ENCODE data around the gene HTR2B. TPM values are rescaled to one million over a fixed set of nuclear protein-coding genes. Genes with fewer than 3 reads are reported as not detected.
"Not testable (repeated sequence)": the region's sequence is repeated elsewhere in the genome, so short reads cannot be mapped to it uniquely, and the experiment has no call there.

HTR2B gene
- 2.2 TPM for total RNA-seq
- long read RNA-seq, partial matches to known transcripts, result 1 of 8 reads
- long read RNA-seq, other reads (novel, unspliced or antisense), result 4 of 8 reads

DNA sequence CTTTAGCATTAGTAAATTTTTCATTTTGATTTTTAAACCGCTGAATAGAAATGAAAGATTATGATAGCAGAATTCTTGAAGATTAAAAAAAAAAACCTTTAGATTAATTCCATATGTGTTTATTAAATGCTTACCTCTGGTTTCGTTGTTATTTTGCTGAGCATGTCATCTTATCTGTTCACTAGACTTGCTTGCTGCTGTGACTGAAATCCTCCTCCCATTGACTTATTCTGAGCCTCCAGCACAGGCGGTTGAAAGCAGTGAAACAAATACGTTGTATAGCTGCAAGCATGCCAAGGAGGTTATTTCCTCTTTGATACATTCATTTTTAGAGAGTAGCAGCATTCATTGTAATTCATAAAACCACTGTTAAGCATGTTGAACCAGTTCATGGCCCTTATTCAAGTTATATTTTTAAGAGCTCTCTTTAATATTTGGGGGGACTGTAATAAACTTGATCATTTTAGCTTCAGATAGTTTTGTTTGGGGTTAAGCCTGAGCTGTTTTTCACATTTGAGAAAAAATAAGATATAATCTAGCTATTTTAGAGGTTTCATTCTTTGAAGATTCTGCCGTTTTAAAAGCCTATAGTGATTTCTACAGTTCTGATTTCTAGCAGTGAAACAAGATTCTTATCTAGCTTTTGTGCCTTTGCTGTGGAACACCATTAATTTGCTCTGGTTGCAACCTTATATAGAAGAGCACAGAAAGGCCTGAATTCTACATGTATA, at the start of gene HTR2B:
TSS of gene HTR2B (minus strand) at position 205 of the 731 bp plus-strand sequence. CDS start 1,278 bp downstream, outside the sequence.
- no peak for DNase-seq (ENCODE audit: low spot score)

GRCh38 chr2:231174211-231174651, 49.4 kb upstream of the HTR2B start:
- DNase-seq (ENCODE audit: low spot score), result no peak

- DNase-seq (ENCODE audit: low spot score), result no peak
These were observed 47.2 kb upstream of the HTR2B start for GRCh38 chr2:231172025-231172424.

- no peak for DNase-seq (ENCODE audit: low spot score)
These were observed 45.2 kb upstream of the HTR2B start for GRCh38 chr2:231170055-231170454.

GRCh38 chr2:231169488-231169887, 44.6 kb upstream of the HTR2B start:
- DNase-seq (ENCODE audit: low spot score), result no peak

DNA sequence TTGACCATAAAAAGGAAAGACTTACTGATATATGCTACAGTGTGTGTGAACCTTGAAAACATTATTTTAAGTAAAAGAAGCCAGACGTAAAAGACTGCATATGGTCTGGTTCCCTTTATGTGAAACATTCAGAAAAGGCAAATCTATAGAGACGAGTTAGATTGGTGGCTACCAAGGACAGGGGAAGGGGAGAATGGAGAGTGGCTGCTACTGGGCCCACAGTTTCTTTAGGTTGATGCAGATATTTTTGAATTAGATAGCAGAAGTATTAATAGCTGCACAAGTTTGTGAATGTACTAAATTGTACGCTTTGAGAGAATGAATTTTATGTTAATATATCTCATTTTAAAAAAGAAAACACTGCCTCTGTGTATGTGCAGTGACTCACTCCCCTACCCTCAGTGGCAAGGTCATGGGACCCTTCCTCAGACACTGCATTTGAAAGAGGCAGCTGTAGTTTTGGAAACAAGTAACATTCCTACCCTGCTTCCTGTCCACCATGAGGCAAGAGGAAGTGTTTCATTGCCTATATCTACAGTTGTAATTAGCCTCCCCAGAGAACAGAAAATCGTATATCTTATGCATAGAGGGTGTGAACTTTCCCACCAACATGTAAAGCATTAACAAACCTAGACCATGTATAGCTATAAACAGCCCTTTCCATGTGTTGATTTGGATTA, 43.8 kb upstream of the HTR2B start:
- no peak for DNase-seq (ENCODE audit: low spot score)

GRCh38 chr2:231167745-231168459, 43.1 kb upstream of the HTR2B start:
- DNase-seq (ENCODE audit: low spot score), result no peak

DNA sequence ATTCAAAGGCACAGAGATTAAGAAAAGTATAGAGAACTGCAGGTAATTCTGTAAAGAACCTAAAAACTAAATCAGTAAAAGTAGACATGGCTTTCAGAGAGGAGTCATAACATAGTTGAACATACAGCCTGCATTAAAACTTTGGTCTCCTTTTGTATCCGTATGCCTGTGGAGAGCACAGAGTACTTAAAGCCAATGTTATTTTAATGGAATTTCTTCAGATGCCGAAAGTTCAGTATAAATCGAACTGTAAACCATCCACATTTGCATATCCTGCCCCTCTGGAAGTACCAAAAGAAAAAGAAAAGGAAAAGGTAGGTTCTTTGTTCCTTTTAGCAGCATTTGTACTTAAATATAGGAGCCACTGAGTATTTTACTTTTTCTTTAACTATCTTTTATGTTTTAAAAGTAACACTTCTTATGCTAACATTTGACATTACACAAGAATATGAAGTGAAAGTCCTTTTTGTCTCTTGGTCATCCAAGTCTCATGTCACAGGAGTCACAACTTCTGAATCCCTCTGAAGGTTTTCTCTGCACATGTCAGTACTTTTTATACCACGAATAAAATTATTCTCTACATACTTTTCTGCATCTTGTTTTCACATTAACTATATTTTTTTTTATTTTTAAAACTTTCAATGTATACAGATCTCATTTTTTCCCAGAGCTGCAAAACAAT, 38.7 kb upstream of the HTR2B start:
- no peak for DNase-seq (ENCODE audit: low spot score)

DNA sequence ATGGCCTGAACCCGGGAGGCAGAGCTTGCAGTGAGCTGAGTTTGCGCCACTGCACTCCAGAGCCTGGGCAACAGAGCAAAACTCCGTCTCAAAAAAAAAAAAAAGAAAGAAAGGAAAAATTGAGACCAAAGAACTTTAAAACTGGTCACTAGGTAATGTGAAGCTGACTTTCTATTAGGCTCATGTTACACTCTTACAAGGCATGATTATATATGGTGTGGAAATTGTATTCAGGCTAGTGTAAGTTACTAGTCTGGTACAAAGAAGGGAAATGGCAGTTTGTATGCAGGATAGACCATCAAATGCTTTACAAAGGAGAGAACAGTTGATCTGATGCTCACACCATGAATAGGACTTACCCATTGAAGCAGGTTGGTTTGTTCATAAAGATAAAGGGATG, 38.2 kb upstream of the HTR2B start:
- no peak for DNase-seq (ENCODE audit: low spot score)

DNA sequence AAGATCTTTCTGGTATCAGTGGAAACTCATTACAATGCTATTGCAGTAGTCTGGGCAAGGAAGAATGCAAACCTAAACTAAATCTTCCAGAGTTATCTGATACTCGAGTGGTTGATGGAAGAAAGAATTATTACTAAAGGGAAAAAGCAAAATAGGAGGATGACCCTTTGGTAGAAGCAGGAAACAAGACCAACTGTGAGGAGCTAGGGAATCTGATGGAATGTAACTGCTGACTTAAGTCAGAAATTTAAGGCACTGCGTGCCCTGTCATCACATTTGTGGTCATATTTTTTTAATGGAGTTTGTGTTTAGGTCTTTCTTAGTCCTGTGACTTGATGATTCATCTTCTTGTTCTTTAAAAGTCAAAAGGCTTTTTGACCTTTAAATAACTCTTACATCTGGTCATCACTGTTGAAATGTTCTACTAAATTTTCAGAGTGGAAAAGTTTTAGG, 37.1 kb upstream of the HTR2B start:
- DNase-seq (ENCODE audit: low spot score), result no peak

- DNase-seq (ENCODE audit: low spot score), result no peak
These were observed 36.5 kb upstream of the HTR2B start for GRCh38 chr2:231161252-231161839.

DNA sequence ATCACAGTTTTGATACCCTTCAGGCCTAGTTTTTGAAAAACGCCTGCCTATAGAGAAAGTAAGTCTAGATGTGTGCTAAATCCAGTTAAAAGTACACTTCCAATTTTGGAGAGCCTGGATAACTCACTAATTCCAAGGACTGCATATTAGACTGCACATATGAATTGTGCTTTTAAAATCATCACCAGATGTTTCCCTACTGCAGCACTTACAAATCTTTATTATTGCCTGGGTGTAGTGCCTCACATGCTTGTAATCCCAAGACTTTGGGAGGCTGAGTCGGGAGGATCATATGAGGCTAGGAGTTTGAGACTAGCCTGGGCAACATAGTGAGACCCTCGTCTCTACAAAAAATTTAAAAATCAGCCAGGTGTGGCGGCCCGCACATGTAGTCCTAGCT, 35.9 kb upstream of the HTR2B start:
- DNase-seq (ENCODE audit: low spot score), result no peak

- no peak for DNase-seq (ENCODE audit: low spot score)
These were observed 34.5 kb upstream of the HTR2B start for GRCh38 chr2:231159306-231159705.

DNA sequence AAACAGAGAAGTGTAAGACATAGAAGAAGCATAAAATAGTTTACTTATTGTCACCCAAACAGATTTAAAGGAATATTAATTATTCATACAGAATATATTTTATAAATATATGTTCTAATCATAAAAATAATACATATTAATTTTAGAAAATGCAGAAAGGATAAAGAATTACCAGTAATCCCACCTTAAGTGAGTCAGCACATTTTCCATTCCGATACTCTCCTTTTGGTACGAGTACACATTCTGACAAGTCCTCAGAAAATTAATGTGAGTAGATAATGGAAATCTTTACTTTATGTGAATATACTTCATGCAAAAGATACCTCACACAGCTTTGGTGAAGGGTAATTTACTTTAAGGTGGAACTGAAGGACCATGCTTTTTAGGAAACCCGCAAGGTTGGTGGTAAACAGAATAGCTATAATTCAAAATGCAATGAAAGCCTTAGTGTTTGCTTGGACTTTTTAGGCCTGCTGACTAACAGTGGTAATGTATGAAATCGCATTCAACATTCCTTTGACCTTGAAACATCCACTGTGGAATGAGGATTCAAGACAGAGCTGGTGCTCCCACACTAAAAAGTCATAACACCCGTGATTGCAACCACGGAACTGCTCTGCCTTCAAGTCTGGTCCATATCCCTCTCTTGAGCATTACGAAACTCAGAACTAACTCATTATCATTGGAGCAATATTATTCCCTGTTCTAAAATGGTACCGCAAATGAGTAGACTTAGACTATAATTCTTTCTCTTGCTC, 28.1 kb upstream of the HTR2B start:
- no peak for DNase-seq (ENCODE audit: low spot score)

DNA sequence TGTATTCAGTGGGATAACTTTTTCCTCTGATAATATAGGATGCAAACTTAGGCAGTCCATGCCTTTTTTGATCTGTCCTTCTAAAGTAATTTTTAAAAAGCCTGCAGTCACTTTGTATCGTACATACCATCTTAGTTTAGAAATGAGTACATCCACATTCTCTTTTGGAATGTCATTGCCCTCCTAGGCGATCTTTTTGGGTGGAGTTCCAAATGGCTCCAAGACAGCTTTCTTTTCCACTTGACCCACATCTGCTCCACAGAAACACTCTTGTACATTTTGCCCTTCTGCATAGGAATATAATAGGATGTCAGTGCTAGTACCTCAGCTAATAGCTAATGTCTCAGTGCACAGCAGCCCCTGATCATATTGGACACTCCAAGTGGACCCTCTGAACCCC, 21.8 kb upstream of the HTR2B start:
- no peak for DNase-seq (ENCODE audit: low spot score)

GRCh38 chr2:231144896-231145295, 20.1 kb upstream of the HTR2B start:
- DNase-seq (ENCODE audit: low spot score), result no peak

DNA sequence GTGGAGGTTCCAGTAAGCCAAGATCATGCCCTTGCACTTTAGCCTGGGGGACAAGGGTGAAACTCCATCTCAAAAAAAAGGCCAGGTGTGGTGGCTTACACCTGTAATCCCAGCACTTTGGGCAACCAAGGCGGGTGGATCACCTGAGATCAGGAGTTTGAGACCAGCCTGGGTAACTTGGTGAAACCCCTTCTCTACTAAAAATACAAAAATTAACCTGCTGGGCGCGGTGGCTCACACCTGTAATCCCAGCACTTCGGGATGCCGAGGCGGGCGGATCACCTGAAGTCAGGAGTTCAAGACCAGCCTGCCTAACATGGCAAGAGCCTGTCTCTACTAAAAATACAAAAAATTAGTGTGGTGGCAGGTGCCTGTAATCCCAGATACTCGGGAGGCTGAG, 16.0 kb upstream of the HTR2B start:
- not testable (repeated sequence) for DNase-seq (ENCODE audit: low spot score)

- no peak for DNase-seq (ENCODE audit: low spot score)
These were observed 15.0 kb upstream of the HTR2B start for GRCh38 chr2:231139796-231140195.

DNA sequence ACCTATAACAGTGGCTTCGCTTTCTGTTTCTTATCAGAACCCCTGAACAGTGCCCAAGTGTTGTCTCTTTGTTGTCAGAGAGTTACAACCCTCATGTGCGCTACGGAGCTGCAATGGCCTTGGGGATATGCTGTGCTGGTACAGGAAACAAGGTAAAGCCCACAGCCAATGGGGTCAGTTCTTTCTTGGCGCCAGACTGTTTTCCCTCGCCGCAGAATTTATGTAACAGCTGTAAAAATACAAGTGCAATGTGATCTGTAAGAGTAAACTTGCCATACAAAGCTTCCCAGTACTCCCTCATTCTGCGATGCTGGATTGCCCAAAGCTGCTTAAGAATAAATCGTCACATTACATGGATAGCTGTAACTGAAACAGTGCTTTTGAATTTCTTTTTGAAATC, 13.9 kb upstream of the HTR2B start:
- no peak for DNase-seq (ENCODE audit: low spot score)
